ENCODE results near the gene KRT7. TPM values are rescaled to one million over a fixed set of nuclear protein-coding genes. Genes with fewer than 3 reads are reported as not detected.

KRT7 gene
- polyA plus RNA-seq, 1 experiment, result 659 TPM

DNA sequence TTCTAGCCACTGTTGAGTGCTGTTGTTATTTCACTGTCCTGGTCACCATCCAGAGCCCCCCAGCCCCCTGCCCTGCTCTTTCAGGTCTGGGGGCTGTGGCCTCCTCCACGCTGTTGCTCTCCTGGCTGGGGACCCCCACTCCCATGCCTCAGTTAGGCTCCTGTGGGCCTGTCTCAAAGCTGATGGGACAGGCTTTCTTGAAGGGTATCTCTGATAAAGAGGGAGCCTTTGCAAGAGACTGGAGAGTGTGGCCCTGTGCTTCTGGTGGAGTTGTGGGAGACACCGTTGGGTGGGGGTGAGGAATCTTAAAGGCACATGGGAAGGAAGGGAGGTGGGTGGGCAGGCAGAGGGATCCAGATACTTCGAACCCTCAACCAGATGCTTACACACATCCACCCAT, 29.2 kb downstream of the KRT7 start:
- peaks cover 1% of the 10 kb centered on the region for H3K27me3 ChIP-seq (ENCODE audit: control insufficient read depth, insufficient read depth, low read length)
- POLR2A ChIA-PET, result no interaction called here
- no peaks in the 10 kb centered on the region for H3K36me3 ChIP-seq (ENCODE audit: control insufficient read depth, insufficient read depth, low read length)
- no peak overlapping the region for H3K4me3 ChIP-seq (ENCODE audit: low read depth, low read length)
- no peak for TF ChIP-seq CTCF (IDR thresholded peaks at IDR 0.05; ENCODE audit: insufficient read depth, low read depth, low read length)
- DNase-seq (ENCODE audit: low read depth), result no peak
- CTCF ChIA-PET, result no interaction called here

- no peak for DNase-seq (ENCODE audit: low read depth)
- POLR2A ChIA-PET, result no interaction called here
- Histone ChIP-seq H3K36me3 (ENCODE audit: control insufficient read depth, insufficient read depth, low read length) (no peaks in the 10 kb centered on the region), H3K27me3 (ENCODE audit: control insufficient read depth, insufficient read depth, low read length) (no peaks in the 10 kb centered on the region), H3K4me3 (ENCODE audit: low read depth, low read length) (no peak overlapping the region)
- CTCF ChIA-PET, result interaction anchor here (1.1 to 9.9 kb wide), 4 partner anchors 15 to 617 kb away, joined by 3 to 86 read pairs (median 4); no protein-coding TSS in a partner anchor
- no peak for TF ChIP-seq CTCF (IDR thresholded peaks at IDR 0.05; ENCODE audit: insufficient read depth, low read depth, low read length)
These were observed 30.9 kb downstream of the KRT7 start for GRCh38 chr12:52263761-52264434.

- no peaks in the 10 kb centered on the region for H3K36me3 ChIP-seq (ENCODE audit: control insufficient read depth, insufficient read depth, low read length)
- ChIA-PET POLR2A (no interaction called here), CTCF (interaction anchor here (1.1 to 9.9 kb wide), 4 partner anchors 15 to 109 kb away, joined by 3 to 86 read pairs (median 4); no protein-coding TSS in a partner anchor)
- H3K27me3 ChIP-seq (ENCODE audit: control insufficient read depth, insufficient read depth, low read length), result no peaks in the 10 kb centered on the region
- TF ChIP-seq CTCF (IDR thresholded peaks at IDR 0.05; ENCODE audit: insufficient read depth, low read depth, low read length), result no peak
- H3K4me3 ChIP-seq (ENCODE audit: low read depth, low read length), result no peak overlapping the region
- no peak for DNase-seq (ENCODE audit: low read depth)
These were observed 31.4 kb downstream of the KRT7 start for GRCh38 chr12:52264435-52264825.

DNA sequence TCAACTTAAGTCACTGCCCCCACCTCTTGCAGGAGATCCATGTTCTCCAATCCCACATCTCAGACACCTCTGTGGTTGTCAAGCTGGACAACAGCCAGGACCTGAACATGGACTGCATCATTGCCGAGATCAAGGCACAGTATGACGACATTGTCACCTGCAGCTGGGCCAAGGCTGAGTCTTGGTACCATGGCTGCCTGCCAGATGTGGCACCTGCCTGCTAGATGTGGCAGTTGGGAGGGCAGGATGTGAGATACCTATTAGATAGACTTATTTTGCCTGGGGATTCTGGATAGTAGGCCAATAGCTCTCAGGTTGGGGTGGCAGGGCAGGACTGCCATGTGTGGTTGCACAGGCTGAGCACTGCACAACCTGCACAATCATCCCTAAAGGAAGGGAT, 33.5 kb downstream of the KRT7 start:
- no peak for DNase-seq (ENCODE audit: low read depth)

DNA sequence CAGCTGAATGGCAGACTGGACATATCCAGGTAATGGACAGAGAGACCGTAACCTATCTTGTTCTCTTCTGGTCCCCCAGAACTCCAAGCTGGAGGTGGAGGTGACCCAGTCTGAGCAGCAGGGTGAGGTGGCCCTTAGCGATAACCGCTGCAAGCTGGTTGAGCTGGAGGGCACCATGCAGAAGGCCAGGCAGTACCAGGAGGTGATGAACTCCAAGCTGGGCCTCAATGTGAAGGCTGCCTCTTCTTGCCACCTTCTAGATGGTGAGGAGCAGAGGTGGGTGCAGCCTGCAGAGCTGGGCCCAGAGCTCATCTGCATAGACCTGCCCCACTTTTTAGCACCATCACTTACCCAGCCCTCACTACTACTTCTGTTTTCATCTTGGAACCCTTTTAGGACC, 34.2 kb downstream of the KRT7 start:
- TF ChIP-seq CTCF (IDR thresholded peaks at IDR 0.05; ENCODE audit: insufficient read depth, low read depth, low read length), result no peak
- CTCF ChIA-PET, result interaction anchor here (1.1 to 9.9 kb wide), 3 partner anchors 12 to 45 kb away, joined by 4 to 86 read pairs (median 9); no protein-coding TSS in a partner anchor
- POLR2A ChIA-PET, result no interaction called here
- Histone ChIP-seq H3K4me3 (ENCODE audit: low read depth, low read length) (no peak overlapping the region), H3K27me3 (ENCODE audit: control insufficient read depth, insufficient read depth, low read length) (no peaks in the 10 kb centered on the region), H3K36me3 (ENCODE audit: control insufficient read depth, insufficient read depth, low read length) (no peaks in the 10 kb centered on the region)
- DNase-seq (ENCODE audit: low read depth), result no peak

More for the DNA sequence above, 33.5 kb downstream of the KRT7 start:
- no peaks in the 10 kb centered on the region for H3K27me3 ChIP-seq (ENCODE audit: control insufficient read depth, insufficient read depth, low read length)
- H3K36me3 ChIP-seq (ENCODE audit: control insufficient read depth, insufficient read depth, low read length), result no peaks in the 10 kb centered on the region
- POLR2A ChIA-PET, result no interaction called here
- CTCF ChIA-PET, result interaction anchor here (0.6 to 9.9 kb wide), 3 partner anchors 13 to 47 kb away, joined by 3 to 86 read pairs (median 9); no protein-coding TSS in a partner anchor
- H3K4me3 ChIP-seq (ENCODE audit: low read depth, low read length), result no peak overlapping the region
- no peak for TF ChIP-seq CTCF (IDR thresholded peaks at IDR 0.05; ENCODE audit: insufficient read depth, low read depth, low read length)

All from BJ (cell line).